IMR-90 (cell line): ENCODE results near the gene ZNF488. TPM values are rescaled to one million over a fixed set of nuclear protein-coding genes. Genes with fewer than 3 reads are reported as not detected.

ENCODE experiments used
- ATAC-seq: fragments of 200-7000 bp; cut with Tn5 transposase; 2 replicates; pipeline ENCODE4 v1.9.1; 2020; ENCODE audit warnings: low read depth, mild to moderate bottlenecking, moderate library complexity
- BruUV-seq: library from RNA; stranded (reverse); fragments of 400-500 nt; replicated peaks from 2 replicates; lab custom pipeline; 2021; lab: Mats Ljungman, UMichigan
- CTCF ChIA-PET: fragments of 300-600 bp; formaldehyde crosslinking; extraction: SDS; loops from one replicate; lab custom pipeline; 2021; ENCODE audit warnings: antibody characterized with exemption; lab: Yijun Ruan, JAX
- POLR2A ChIA-PET: fragments of 300-600 bp; sonication (Branson Sonifier 250); formaldehyde crosslinking; loops from one replicate; lab custom pipeline; 2022; ENCODE audit warnings: antibody characterized with exemption; ENCODE audit not compliant: unreplicated experiment; lab: Charles Lee
- DNase-seq: peaks from one replicate; pipeline ENCODE4 v3.0.0; 2013
- H2AFZ ChIP-seq: replicated peaks from 2 replicates; pipeline ENCODE3; 2013; ENCODE audit warnings: low read length, mild to moderate bottlenecking; ENCODE audit not compliant: poor library complexity
- H2AK5ac ChIP-seq: 2 replicates; pipeline ENCODE4 v1.6.1; 2013; ENCODE audit warnings: low read depth, low read length, inconsistent platforms
- H2AK9ac ChIP-seq: replicated peaks from 2 replicates; pipeline ENCODE3; 2013; ENCODE audit warnings: mild to moderate bottlenecking, low read depth, low read length, moderate library complexity; ENCODE audit not compliant: poor library complexity
- H2BK120ac ChIP-seq: 2 replicates; pipeline ENCODE4 v1.6.1; 2013; ENCODE audit warnings: low read depth, low read length, inconsistent platforms
- H2BK15ac ChIP-seq: 3 replicates; pipeline ENCODE4 v1.6.1; 2013; ENCODE audit warnings: low read depth, low read length, inconsistent platforms
- H2BK20ac ChIP-seq: 2 replicates; pipeline ENCODE4 v1.6.1; 2013; ENCODE audit warnings: low read depth, mild to moderate bottlenecking, inconsistent platforms, low read length, moderate library complexity
- H2BK5ac ChIP-seq: 2 replicates; pipeline ENCODE4 v1.6.1; 2013; ENCODE audit warnings: mild to moderate bottlenecking, low read depth, low read length, inconsistent platforms; ENCODE audit not compliant: poor library complexity, severe bottlenecking
- H3K14ac ChIP-seq: replicated peaks from 2 replicates; pipeline ENCODE4 v1.6.1; 2013; ENCODE audit warnings: low read depth, low read length, inconsistent platforms
- H3K18ac ChIP-seq: 2 replicates; pipeline ENCODE4 v1.6.1; 2013; ENCODE audit warnings: low read depth, low read length, control low read depth
- H3K23ac ChIP-seq: 2 replicates; pipeline ENCODE4 v1.6.1; 2013; ENCODE audit warnings: low read depth, low read length, inconsistent platforms
- H3K27ac ChIP-seq: 2 replicates; pipeline ENCODE4 v1.5.1; 2013; ENCODE audit warnings: mild to moderate bottlenecking, control low read depth, low read length; ENCODE audit not compliant: insufficient read depth
- H3K27me3 ChIP-seq: 2 replicates; pipeline ENCODE4 v1.6.1; 2013; ENCODE audit warnings: low read length; ENCODE audit not compliant: control insufficient read depth, insufficient read depth
- H3K36me3 ChIP-seq: 2 replicates; pipeline ENCODE4 v1.6.1; 2013; ENCODE audit warnings: low read length, mixed read lengths; ENCODE audit not compliant: control insufficient read depth, insufficient read depth
- H3K4ac ChIP-seq: 2 replicates; pipeline ENCODE4 v1.6.1; 2013; ENCODE audit warnings: low read depth, low read length, inconsistent platforms
- H3K4me1 ChIP-seq: 2 replicates; pipeline ENCODE4 v1.6.1; 2013; ENCODE audit warnings: low read length, mixed read lengths; ENCODE audit not compliant: control insufficient read depth, insufficient read depth
- H3K4me2 ChIP-seq: 2 replicates; pipeline ENCODE4 v1.6.1; 2013; ENCODE audit warnings: low read depth, mild to moderate bottlenecking, control low read depth, low read length, moderate library complexity
- H3K4me3 ChIP-seq: 2 replicates; pipeline ENCODE4 v1.5.1; 2013; ENCODE audit warnings: low read depth, mild to moderate bottlenecking, control low read depth, low read length, moderate library complexity; ENCODE audit not compliant: insufficient read depth
- H3K56ac ChIP-seq: 2 replicates; pipeline ENCODE4 v1.6.1; 2013; ENCODE audit warnings: low read length, inconsistent platforms; ENCODE audit not compliant: insufficient read depth; ENCODE audit errors: extremely low read depth
- H3K79me1 ChIP-seq, 2 experiments: 2 replicates each; pipeline ENCODE4 v1.6.1; 2013; ENCODE audit warnings: low read length in 2 of 2, inconsistent platforms in 1 of 2, low read depth in 1 of 2
- H3K9ac ChIP-seq: 2 replicates; pipeline ENCODE4 v1.6.1; 2013; ENCODE audit warnings: low read depth, low read length, control low read depth
- H3K9me1 ChIP-seq: 2 replicates; pipeline ENCODE4 v1.6.1; 2013; ENCODE audit warnings: low read length, inconsistent platforms; ENCODE audit not compliant: insufficient read depth
- H3K9me3 ChIP-seq: 2 replicates; pipeline ENCODE4 v1.6.1; 2013; ENCODE audit warnings: low read length; ENCODE audit not compliant: control insufficient read depth, insufficient read depth
- H4K20me1 ChIP-seq: 2 replicates; pipeline ENCODE4 v1.6.1; 2013; ENCODE audit warnings: low read length, inconsistent platforms; ENCODE audit not compliant: insufficient read depth
- H4K5ac ChIP-seq: 2 replicates; pipeline ENCODE4 v1.6.1; 2013; ENCODE audit warnings: mild to moderate bottlenecking, low read depth, low read length, control low read depth
- H4K8ac ChIP-seq, 2 experiments: 2 replicates each; pipeline ENCODE4 v1.6.1; 2013; ENCODE audit warnings: low read depth in 2 of 2, low read length in 2 of 2, control low read depth in 1 of 2, inconsistent platforms in 1 of 2
- H4K91ac ChIP-seq: 2 replicates; pipeline ENCODE4 v1.6.1; 2013; ENCODE audit warnings: low read depth, low read length, inconsistent platforms; ENCODE audit not compliant: insufficient read depth
- BHLHE40 ChIP-seq: fragments of 150-350 bp; IDR thresholded peaks from 2 replicates; pipeline ENCODE4 v1.6.1; 2016; ENCODE audit warnings: mild to moderate bottlenecking, low read depth, low read length
- CEBPB ChIP-seq: IDR thresholded peaks from 2 replicates; pipeline ENCODE4 v1.6.1; 2012; ENCODE audit warnings: low read depth, low read length, improper control_type of control experiment
- CHD1 ChIP-seq: IDR thresholded peaks from 2 replicates; pipeline ENCODE4 v1.6.1; 2012; ENCODE audit warnings: low read depth, low read length, improper control_type of control experiment
- CTCF ChIP-seq: conservative IDR thresholded peaks from 2 replicates; pipeline ENCODE4 v1.5.1; 2012; ENCODE audit warnings: mild to moderate bottlenecking, low read depth, low read length, improper control_type of control experiment
- ELK1 ChIP-seq: fragments of 150-350 bp; IDR thresholded peaks from 2 replicates; pipeline ENCODE4 v1.6.1; 2016; ENCODE audit warnings: low read depth, mild to moderate bottlenecking, low read length, moderate library complexity, borderline replicate concordance
- FOS ChIP-seq: fragments of 150-350 bp; IDR thresholded peaks from 2 replicates; pipeline ENCODE4 v1.6.1; 2016; ENCODE audit warnings: low read depth, low read length
- MAFK ChIP-seq: IDR thresholded peaks from 2 replicates; pipeline ENCODE4 v1.6.1; 2012; ENCODE audit warnings: low read depth, low read length, improper control_type of control experiment
- MAZ ChIP-seq: IDR thresholded peaks from 2 replicates; pipeline ENCODE4 v1.6.1; 2012; ENCODE audit warnings: low read depth, mild to moderate bottlenecking, low read length, improper control_type of control experiment, moderate library complexity, borderline replicate concordance
- MXI1 ChIP-seq: IDR thresholded peaks from 2 replicates; pipeline ENCODE4 v1.6.1; 2012; ENCODE audit warnings: low read depth, mild to moderate bottlenecking, low read length, moderate library complexity, borderline replicate concordance
- NFE2L2 ChIP-seq: fragments of 150-350 bp; IDR thresholded peaks from 2 replicates; pipeline ENCODE4 v1.6.1; 2016; ENCODE audit warnings: low read depth, mild to moderate bottlenecking, low read length
- POLR2A ChIP-seq: IDR thresholded peaks from 2 replicates; pipeline ENCODE4 v1.6.1; 2012; ENCODE audit warnings: mild to moderate bottlenecking, low read depth, low read length
- RAD21 ChIP-seq: IDR thresholded peaks from 2 replicates; pipeline ENCODE4 v1.6.1; 2012; ENCODE audit warnings: low read length, improper control_type of control experiment
- RCOR1 ChIP-seq: IDR thresholded peaks from 2 replicates; pipeline ENCODE4 v1.6.1; 2012; ENCODE audit warnings: mild to moderate bottlenecking, low read length, improper control_type of control experiment; ENCODE audit not compliant: insufficient replicate concordance
- RFX5 ChIP-seq: IDR thresholded peaks from 2 replicates; pipeline ENCODE4 v1.8.0; 2012; ENCODE audit warnings: low read depth, mild to moderate bottlenecking, low read length, moderate library complexity
- SMC3 ChIP-seq: fragments of 150-350 bp; IDR thresholded peaks from 2 replicates; pipeline ENCODE4 v1.6.1; 2016; ENCODE audit warnings: low read depth, mild to moderate bottlenecking, antibody characterized with exemption, low read length, moderate library complexity
- USF2 ChIP-seq: fragments of 150-350 bp; IDR thresholded peaks from 2 replicates; pipeline ENCODE4 v1.6.1; 2017; ENCODE audit warnings: mild to moderate bottlenecking, antibody characterized with exemption, low read length, low read depth
- WGBS, 2 experiments: methylation state at CpG; one replicate each; pipeline versions ENCODE4 v1.1.5 to v1.1.7; 2013; ENCODE audit warnings: missing lambda C conversion rate in 2 of 2; ENCODE audit not compliant: insufficient read length in 1 of 2; ENCODE audit errors: extremely low coverage in 2 of 2; 5-methylcytosine and 5-hydroxymethylcytosine counted together
- dilution Hi-C: fragments of 300-500 bp; cut with HindIII; formaldehyde crosslinking; loops from one replicate; pipeline ENCODE4 v1.14.3; 2018; ENCODE audit warnings: low sequenced_read_pairs; ENCODE audit not compliant: unreplicated experiment
- in situ Hi-C: fragments of 300-500 bp; cut with MboI; formaldehyde crosslinking; loops from 3 replicates; pipeline ENCODE4 v1.14.3; 2019; ENCODE audit warnings: low sequenced_read_pairs, inconsistent platforms, mixed read lengths
- intact Hi-C: fragments of 100-400 bp; cut with micrococcal nuclease; formaldehyde crosslinking; loops from 2 replicates; pipeline ENCODE4 v1.10.0; 2022
- polyA plus RNA-seq, 3 experiments: library from polyadenylated mRNA; depleted of rRNA; stranded (reverse); fragments of >200 nt; gene quantifications; 2 replicates each; pipeline ENCODE4 v1.2.3, GENCODE V29; 2012; ENCODE audit warnings: low replicate concordance in 1 of 3
- total RNA-seq: library from RNA; depleted of rRNA; stranded (reverse); fragments of >200 nt; gene quantifications from 2 replicates; pipeline ENCODE4 v1.2.3, GENCODE V29; 2012

Gene ZNF488
- total and polyA plus RNA-seq, 2 of the 4 experiments (the other 2 are of a cell fraction), result under 0.01 to 0.14 TPM

GRCh38 chr10:47418321-47418720 lies 34.2 kb upstream of the ZNF488 start:
- Histone ChIP-seq H2BK15ac (no peak overlapping the region), H3K23ac (no peak overlapping the region), H3K18ac (no peak overlapping the region), H2BK20ac (no peak overlapping the region), H3K9me1 (no peaks in the 10 kb centered on the region; the same call in 1 of the 2 replicates), H3K4me3 (no peak overlapping the region), H3K4ac (no peak overlapping the region), H3K4me1 (peaks cover 6% of the 10 kb centered on the region), H3K56ac (no peak overlapping the region), H2AK9ac (no peak overlapping the region), H4K20me1 (no peaks in the 10 kb centered on the region), H3K36me3 (no peaks in the 10 kb centered on the region), H3K4me2 (no peak overlapping the region), H2BK120ac (no peak overlapping the region), H3K9ac (no peak overlapping the region), H2BK5ac (no peak overlapping the region), H3K14ac (no peak overlapping the region), H2AFZ (peak overlapping the region; percentile 11), H2AK5ac (no peak overlapping the region), H4K8ac (no peak overlapping the region), H3K9me3 (no peaks in the 10 kb centered on the region), H3K27ac (no peak overlapping the region), H4K91ac (no peak overlapping the region), H4K5ac (no peak overlapping the region), H3K27me3 (peaks cover 46% of the 10 kb centered on the region), H3K79me1 (no peaks in the 10 kb centered on the region)
- dilution Hi-C loops (no loop called here), intact Hi-C loops (no loop called here), in situ Hi-C loops (loop anchor here (25.0 kb wide), 1 partner anchor 881 kb away; no protein-coding TSS in a partner anchor)
- BruUV-seq, result no TSS peak
- ChIA-PET POLR2A (no interaction called here), CTCF (no interaction called here)
- WGBS, 2 experiments, result 60% methylated on average over 1 of the region's 6 CpGs; no CpG with 5 or more reads in 1 of the 2 experiments
- DNase-seq, result no peak
- ATAC-seq, result no peak
- TF ChIP-seq USF2, result no peak
- no peak for TF ChIP-seq FOS
- TF ChIP-seq CHD1, result no peak
- no peak for TF ChIP-seq MAFK
- TF ChIP-seq MAZ, result no peak
- TF ChIP-seq SMC3, result no peak
- TF ChIP-seq CTCF, result no peak
- TF ChIP-seq POLR2A, result no peak
- no peak for TF ChIP-seq CEBPB
- TF ChIP-seq MXI1, result no peak
- TF ChIP-seq RAD21, result no peak
- TF ChIP-seq RCOR1, result no peak
- no peak for TF ChIP-seq ELK1
- TF ChIP-seq BHLHE40, result no peak
- no peak for TF ChIP-seq NFE2L2
- no peak for TF ChIP-seq RFX5
